PFSK-1 (cell line): ENCODE data around the gene PRKN.

Experiments used
- FOXP2 ChIP-seq: optimal IDR thresholded peaks from 2 replicates; pipeline ENCODE3; 2011; ENCODE audit warnings: borderline replicate concordance, control low read depth, inconsistent platforms; ENCODE audit not compliant: insufficient read depth; ENCODE audit errors: extremely low read length, extremely low read depth
- POLR2AphosphoS5 ChIP-seq: IDR thresholded peaks from 2 replicates; pipeline ENCODE4 v1.6.1; 2012; ENCODE audit warnings: low read depth, mild to moderate bottlenecking, control low read depth, low read length, moderate library complexity
- SIN3A ChIP-seq: IDR thresholded peaks from 2 replicates; pipeline ENCODE4 v1.6.1; 2012; ENCODE audit warnings: mild to moderate bottlenecking, low read length, moderate library complexity, borderline replicate concordance; ENCODE audit not compliant: insufficient read depth
- TF ChIP-seq, protein P1 (sequence below), 2 experiments: IDR thresholded peaks; 2 replicates each; pipeline versions ENCODE4 v1.6.1 to v1.8.0; 2011 to 2012; ENCODE audit warnings: low read depth in 2 of 2, low read length in 2 of 2, control low read depth in 1 of 2, inconsistent platforms in 1 of 2, mild to moderate bottlenecking in 1 of 2, moderate library complexity in 1 of 2; ENCODE audit not compliant: insufficient read depth in 1 of 2

DNA sequence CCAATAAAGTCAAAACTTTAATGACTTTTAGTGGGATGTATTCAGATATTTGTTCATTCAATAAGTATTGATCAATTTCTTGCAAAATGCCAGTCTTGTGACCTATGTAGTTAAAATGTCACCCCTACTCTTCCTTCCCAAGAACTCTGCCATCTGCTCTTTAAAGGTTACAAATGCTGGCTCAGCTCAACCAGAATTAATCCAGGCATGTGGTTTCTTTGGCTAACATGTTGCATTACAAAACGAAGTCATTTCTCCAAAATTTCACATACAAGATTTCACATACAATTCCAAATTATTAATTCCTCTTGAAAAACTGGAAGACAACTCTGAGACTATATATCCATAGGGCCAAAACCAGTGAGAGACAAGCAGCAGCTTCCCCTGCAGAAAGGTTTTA lies 395.7 kb downstream of the PRKN start:
- TF ChIP-seq POLR2AphosphoS5 (no peak), SIN3A (no peak), FOXP2 (no peak)
- TF ChIP-seq, protein P1, sequence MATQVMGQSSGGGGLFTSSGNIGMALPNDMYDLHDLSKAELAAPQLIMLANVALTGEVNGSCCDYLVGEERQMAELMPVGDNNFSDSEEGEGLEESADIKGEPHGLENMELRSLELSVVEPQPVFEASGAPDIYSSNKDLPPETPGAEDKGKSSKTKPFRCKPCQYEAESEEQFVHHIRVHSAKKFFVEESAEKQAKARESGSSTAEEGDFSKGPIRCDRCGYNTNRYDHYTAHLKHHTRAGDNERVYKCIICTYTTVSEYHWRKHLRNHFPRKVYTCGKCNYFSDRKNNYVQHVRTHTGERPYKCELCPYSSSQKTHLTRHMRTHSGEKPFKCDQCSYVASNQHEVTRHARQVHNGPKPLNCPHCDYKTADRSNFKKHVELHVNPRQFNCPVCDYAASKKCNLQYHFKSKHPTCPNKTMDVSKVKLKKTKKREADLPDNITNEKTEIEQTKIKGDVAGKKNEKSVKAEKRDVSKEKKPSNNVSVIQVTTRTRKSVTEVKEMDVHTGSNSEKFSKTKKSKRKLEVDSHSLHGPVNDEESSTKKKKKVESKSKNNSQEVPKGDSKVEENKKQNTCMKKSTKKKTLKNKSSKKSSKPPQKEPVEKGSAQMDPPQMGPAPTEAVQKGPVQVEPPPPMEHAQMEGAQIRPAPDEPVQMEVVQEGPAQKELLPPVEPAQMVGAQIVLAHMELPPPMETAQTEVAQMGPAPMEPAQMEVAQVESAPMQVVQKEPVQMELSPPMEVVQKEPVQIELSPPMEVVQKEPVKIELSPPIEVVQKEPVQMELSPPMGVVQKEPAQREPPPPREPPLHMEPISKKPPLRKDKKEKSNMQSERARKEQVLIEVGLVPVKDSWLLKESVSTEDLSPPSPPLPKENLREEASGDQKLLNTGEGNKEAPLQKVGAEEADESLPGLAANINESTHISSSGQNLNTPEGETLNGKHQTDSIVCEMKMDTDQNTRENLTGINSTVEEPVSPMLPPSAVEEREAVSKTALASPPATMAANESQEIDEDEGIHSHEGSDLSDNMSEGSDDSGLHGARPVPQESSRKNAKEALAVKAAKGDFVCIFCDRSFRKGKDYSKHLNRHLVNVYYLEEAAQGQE (IDR thresholded peaks at IDR 0.05; ENCODE audit: insufficient read depth in 1 of 2, low read depth in 2 of 2, low read length in 2 of 2) = no peak
